SJCRH30 (cell line): ENCODE measurements around the gene CIAPIN1. TPM values are rescaled to one million over a fixed set of nuclear protein-coding genes. Genes with fewer than 3 reads are reported as not detected.

Experiments
- DNase-seq, 2 experiments: peaks; one replicate each; pipeline ENCODE4 v3.0.0-alpha.2; 2015 to 2020
- H3K27ac ChIP-seq: fragments of 250-450 bp; sonication (Bioruptor Pico); 2 replicates; pipeline ENCODE4 v1.5.1; 2020; ENCODE audit warnings: mild to moderate bottlenecking, moderate library complexity
- H3K27me3 ChIP-seq: fragments of 250-450 bp; sonication (Bioruptor Pico); 2 replicates; pipeline ENCODE4 v1.5.1; 2020; ENCODE audit warnings: mild to moderate bottlenecking, moderate library complexity
- H3K36me3 ChIP-seq: fragments of 250-450 bp; sonication (Bioruptor Pico); 2 replicates; pipeline ENCODE4 v1.5.1; 2020; ENCODE audit warnings: mild to moderate bottlenecking, moderate library complexity
- H3K4me1 ChIP-seq: fragments of 250-450 bp; sonication (Bioruptor Pico); 2 replicates; pipeline ENCODE4 v1.5.1; 2020; ENCODE audit warnings: mild to moderate bottlenecking, moderate library complexity
- H3K4me3 ChIP-seq: fragments of 250-450 bp; sonication (Bioruptor Pico); 2 replicates; pipeline ENCODE4 v1.5.1; 2020; ENCODE audit warnings: mild to moderate bottlenecking, moderate library complexity
- H3K9me3 ChIP-seq: fragments of 250-450 bp; sonication (Bioruptor Pico); replicated peaks from 2 replicates; pipeline ENCODE4 v1.5.1; 2020; ENCODE audit warnings: mild to moderate bottlenecking, moderate library complexity
- total RNA-seq: library from RNA; depleted of rRNA; stranded (reverse); fragments of >200 nt; shearing (Covaris generic); gene quantifications from 2 replicates; pipeline ENCODE4 v1.2.3, GENCODE V29; 2014; rRNA removed

Gene CIAPIN1
- total RNA-seq, 1 experiment from 2014 or later = 84.8 TPM

DNA sequence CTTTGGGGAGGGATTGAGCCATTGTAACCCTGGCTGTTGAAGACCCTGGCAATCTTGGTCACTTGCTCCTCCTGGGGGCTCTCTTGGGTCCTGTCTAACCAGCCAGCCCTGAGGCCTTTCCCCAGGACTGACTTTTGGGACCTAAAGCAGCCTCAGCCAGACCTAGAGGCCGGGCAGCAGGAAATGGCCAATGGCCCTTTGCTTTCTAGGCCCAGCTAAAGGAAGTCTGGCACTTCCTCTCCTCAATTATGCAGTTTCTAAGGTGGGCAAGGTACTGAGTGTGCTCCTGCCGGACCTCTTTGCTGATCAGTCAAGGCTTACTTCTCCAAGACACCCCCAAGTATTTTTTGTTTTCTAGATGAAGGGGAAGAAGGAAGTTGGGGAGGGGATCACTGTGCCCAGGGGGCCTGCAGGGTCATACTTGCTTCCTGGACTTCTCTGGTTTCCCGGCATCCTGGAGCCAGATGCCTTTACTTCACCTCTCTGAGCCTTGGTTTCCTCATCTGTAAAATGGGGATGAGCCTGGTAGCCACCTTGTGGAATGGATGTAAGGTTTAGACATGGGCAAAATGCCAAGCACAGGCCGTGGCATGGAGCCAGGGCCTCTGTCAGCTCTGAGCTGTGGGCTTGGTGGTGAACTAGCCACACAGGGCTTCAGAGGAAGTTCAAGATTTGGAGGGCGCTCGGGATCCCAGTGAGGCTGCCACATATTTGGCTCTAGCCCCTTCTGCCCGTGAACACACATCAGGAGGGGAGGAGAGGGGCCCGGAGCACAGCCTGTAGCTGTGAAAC is 66.3 kb downstream of the CIAPIN1 start:
- Histone ChIP-seq H3K36me3 (no peaks in the 10 kb centered on the region), H3K27ac (no peak overlapping the region), H3K4me3 (no peak overlapping the region), H3K9me3 (no peaks in the 10 kb centered on the region), H3K4me1 (peaks cover 9% of the 10 kb centered on the region), H3K27me3 (peaks cover 5% of the 10 kb centered on the region; the same call in 1 of the 2 replicates)
- peak; percentile 28 to 49 for DNase-seq

DNA sequence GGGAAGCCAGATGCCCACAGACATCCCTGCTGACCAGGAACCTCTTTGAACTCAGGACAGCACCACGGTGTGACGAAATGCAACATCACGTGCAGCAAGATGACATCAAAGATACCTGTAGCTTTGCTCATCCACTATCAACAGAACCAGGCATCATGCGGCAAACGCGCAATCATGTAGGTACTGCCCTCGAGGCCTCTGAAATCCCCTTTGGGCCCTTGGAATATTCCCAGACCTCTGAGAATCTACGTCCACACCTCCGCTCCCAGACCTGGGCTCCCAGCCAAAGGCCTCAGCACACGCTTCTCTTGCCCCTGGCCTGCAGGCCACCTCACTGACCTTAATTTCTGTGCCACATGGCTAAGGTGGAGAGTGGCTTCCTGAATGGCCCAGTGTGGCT is 67.6 kb downstream of the CIAPIN1 start:
- H3K36me3 ChIP-seq = no peaks in the 10 kb centered on the region
- no peak overlapping the region for H3K4me3 ChIP-seq
- H3K27ac ChIP-seq = no peak overlapping the region
- DNase-seq = no peak
- no peaks in the 10 kb centered on the region for H3K9me3 ChIP-seq
- peaks cover 9% of the 10 kb centered on the region for H3K4me1 ChIP-seq
- no peaks in the 10 kb centered on the region for H3K27me3 ChIP-seq

Other genes starting within 250 kb of the CIAPIN1 start
- 67.0 and 69.3 TPM in 2 replicates for gene ARL2BP, start 202.1 kb downstream of the CIAPIN1 start, total RNA-seq
- 0.30 and 0.49 TPM in 2 replicates for gene PLLP, start 162.7 kb downstream of the CIAPIN1 start, total RNA-seq
- gene CCL22, start 88.6 kb downstream of the CIAPIN1 start, total RNA-seq = not detected in 2 replicates
- 0.38 and 0.69 TPM in 2 replicates for gene CX3CL1, start 74.9 kb downstream of the CIAPIN1 start, total RNA-seq
- gene CCL17, start 42.6 kb downstream of the CIAPIN1 start, total RNA-seq = not detected in 2 replicates
- gene COQ9, start 94 bp upstream of the CIAPIN1 start, total RNA-seq = 54.9 and 58.6 TPM in 2 replicates
- 151 and 156 TPM in 2 replicates for gene POLR2C, start 15.3 kb upstream of the CIAPIN1 start, total RNA-seq
- 10.4 and 13.0 TPM in 2 replicates for gene DOK4, start 39.1 kb upstream of the CIAPIN1 start, total RNA-seq
- 9.7 and 11.1 TPM in 2 replicates for gene CCDC102A, start 89.2 kb upstream of the CIAPIN1 start, total RNA-seq
- gene ADGRG5, start 95.3 kb upstream of the CIAPIN1 start, total RNA-seq = not detected in 2 replicates
- gene ADGRG1, start 181.2 kb upstream of the CIAPIN1 start, total RNA-seq = 0.32 and 0.53 TPM in 2 replicates
- gene ADGRG3, start 220.9 kb upstream of the CIAPIN1 start, total RNA-seq = not detected in 2 replicates
- gene DRC7, start 247.4 kb upstream of the CIAPIN1 start, total RNA-seq = not detected in 2 replicates